ENCODE measurements around the gene PFDN6.

- TF ChIP-seq RAD21 (IDR thresholded peaks at IDR 0.05; ENCODE audit: low read depth) (no peak), FOXM1 (IDR thresholded peaks at IDR 0.05; ENCODE audit: borderline replicate concordance, low read depth) (no peak), TAF1 (IDR thresholded peaks at IDR 0.05; ENCODE audit: low read depth) (no peak), TEAD4 (IDR thresholded peaks at IDR 0.05) (no peak), NFIC (IDR thresholded peaks at IDR 0.05) (no peak), EP300 (IDR thresholded peaks at IDR 0.05; ENCODE audit: borderline replicate concordance) (no peak), TCF12 (IDR thresholded peaks at IDR 0.05; ENCODE audit: low read depth) (no peak), EGR1 (IDR thresholded peaks at IDR 0.05) (no peak), MAX (IDR thresholded peaks at IDR 0.05) (no peak)
Observed at GRCh38 chr6:33339193-33339592, 49.8 kb downstream of the PFDN6 start.

All from Ishikawa (cell line).